ENCODE data around the gene LPCAT1.

LPCAT1 gene

GRCh38 chr5:1481266-1481958 lies 42.3 kb downstream of the LPCAT1 start:
- no peak for ATAC-seq
- TF ChIP-seq SNAI2 (CRISPR knock-in tag; IDR thresholded peaks at IDR 0.05) (no peak), ZNF8 (CRISPR knock-in tag; IDR thresholded peaks at IDR 0.05) (no peak), ZNF565 (CRISPR knock-in tag; conservative IDR thresholded peaks at IDR 0.05; ENCODE audit: low read depth) (no peak), OSR1 (CRISPR knock-in tag; IDR thresholded peaks at IDR 0.05) (no peak), ZC3H10 (CRISPR knock-in tag; IDR thresholded peaks at IDR 0.05) (no peak), TCF4 (CRISPR knock-in tag; IDR thresholded peaks at IDR 0.05; ENCODE audit: borderline replicate concordance) (no peak), GLIS3 (CRISPR knock-in tag; IDR thresholded peaks at IDR 0.05) (no peak), PPARA (CRISPR knock-in tag; IDR thresholded peaks at IDR 0.05; ENCODE audit: borderline replicate concordance) (no peak), ZNF70 (CRISPR knock-in tag; IDR thresholded peaks at IDR 0.05) (no peak), CSRNP3 (CRISPR knock-in tag; IDR thresholded peaks at IDR 0.05) (no peak), ZFP3 (CRISPR knock-in tag; IDR thresholded peaks at IDR 0.05) (no peak), RARB (CRISPR knock-in tag; IDR thresholded peaks at IDR 0.05) (no peak), ISL1 (CRISPR knock-in tag; IDR thresholded peaks at IDR 0.05) (no peak), POU6F1 (CRISPR knock-in tag; IDR thresholded peaks at IDR 0.05; ENCODE audit: borderline replicate concordance, low read depth) (no peak), CREB5 (CRISPR knock-in tag; IDR thresholded peaks at IDR 0.05; ENCODE audit: low read depth) (no peak)

GRCh38 chr5:1480806-1481205 lies 43.0 kb downstream of the LPCAT1 start:
- no peak for ATAC-seq
- TF ChIP-seq OSR1 (CRISPR knock-in tag; IDR thresholded peaks at IDR 0.05) (no peak), BACH2 (CRISPR knock-in tag; IDR thresholded peaks at IDR 0.05; ENCODE audit: borderline replicate concordance) (no peak), CSDC2 (CRISPR knock-in tag; IDR thresholded peaks at IDR 0.05) (no peak), ZNF565 (CRISPR knock-in tag; conservative IDR thresholded peaks at IDR 0.05; ENCODE audit: low read depth) (no peak), PPARA (CRISPR knock-in tag; IDR thresholded peaks at IDR 0.05; ENCODE audit: borderline replicate concordance) (no peak), ZNF8 (CRISPR knock-in tag; IDR thresholded peaks at IDR 0.05) (no peak), ARNTL (CRISPR knock-in tag; IDR thresholded peaks at IDR 0.05; ENCODE audit: borderline replicate concordance, low read depth) (no peak), ESRRG (CRISPR knock-in tag; IDR thresholded peaks at IDR 0.05) (no peak), CREB5 (CRISPR knock-in tag; IDR thresholded peaks at IDR 0.05; ENCODE audit: low read depth) (no peak), PATZ1 (CRISPR knock-in tag; IDR thresholded peaks at IDR 0.05; ENCODE audit: borderline replicate concordance) (no peak), GLIS3 (CRISPR knock-in tag; IDR thresholded peaks at IDR 0.05) (no peak), TSHZ2 (CRISPR knock-in tag; IDR thresholded peaks at IDR 0.05) (no peak), ZNF70 (CRISPR knock-in tag; IDR thresholded peaks at IDR 0.05) (no peak)
